ENCODE results near the gene HERC2. TPM values are rescaled to one million over a fixed set of nuclear protein-coding genes. Genes with fewer than 3 reads are reported as not detected.
A peak's percentile ranks its signal among the peaks of the same experiment; 100 is the strongest.
"Not testable (repeated sequence)": the region's sequence is repeated elsewhere in the genome, so short reads cannot be mapped to it uniquely, and the experiment has no call there.

Gene HERC2
- total RNA-seq, 1 donor, result 53.6 TPM

DNA sequence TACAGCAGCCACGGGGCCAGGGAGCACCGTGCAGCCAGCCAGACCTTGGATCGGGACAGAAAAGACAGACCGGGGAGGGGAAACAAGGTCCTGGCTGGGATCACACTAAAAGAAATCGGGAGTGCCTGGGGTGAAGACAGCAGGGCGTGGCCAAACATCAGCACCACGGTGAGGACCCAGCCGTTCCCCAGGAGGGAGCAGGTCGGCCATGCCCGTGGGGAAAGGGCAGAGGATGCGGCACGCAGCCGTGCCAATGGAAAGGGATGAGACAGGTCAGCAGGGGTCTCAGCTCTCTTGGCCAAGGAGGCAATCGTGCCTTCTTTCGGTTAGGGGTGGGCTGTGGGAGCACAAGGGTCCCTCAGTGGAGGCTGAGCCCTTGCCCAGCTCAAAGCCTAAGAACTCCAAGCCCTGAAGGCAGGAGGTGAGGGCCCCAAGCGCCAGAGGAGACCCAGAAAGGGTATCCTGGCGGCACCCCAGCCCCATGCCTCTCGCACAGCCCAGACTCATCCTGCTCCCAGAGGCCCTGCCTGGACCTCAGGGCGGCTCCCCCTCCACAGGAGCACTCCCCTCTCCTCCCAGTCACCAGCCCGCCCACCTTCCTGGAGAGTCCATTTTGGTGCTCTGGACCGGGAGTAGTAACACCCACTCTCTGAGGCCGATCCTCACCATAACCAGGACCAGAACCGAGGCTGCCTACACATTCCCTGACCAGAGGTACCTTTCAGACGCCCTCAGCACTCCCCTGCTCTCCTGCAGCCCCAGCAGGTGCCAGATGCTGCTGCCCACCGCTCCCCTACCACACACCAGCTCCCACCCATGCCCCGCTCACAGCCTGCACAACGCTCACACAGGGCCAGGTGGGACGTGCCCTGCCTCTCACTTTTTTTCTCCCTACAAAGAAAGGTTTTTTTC, 199.7 kb downstream of the HERC2 start:
- Histone ChIP-seq H3K27me3 (ENCODE audit: insufficient read depth, low read length) (no peaks in the 10 kb centered on the region), H3K27ac (ENCODE audit: low read depth, low read length) (no peak overlapping the region), H3K4me2 (ENCODE audit: insufficient read depth, low read length) (no peak overlapping the region), H3K4me3 (ENCODE audit: insufficient read depth, low read length) (no peak overlapping the region), H3K79me2 (ENCODE audit: insufficient read depth, low read length) (peaks cover 3% of the 10 kb centered on the region), H3K36me3 (ENCODE audit: insufficient read depth, low read length) (peaks cover 63% of the 10 kb centered on the region), H2AFZ (ENCODE audit: low read length) (no peak overlapping the region), H4K20me1 (ENCODE audit: insufficient read depth, low read length) (peaks cover 11% of the 10 kb centered on the region), H3K4me1 (ENCODE audit: insufficient read depth, low read length) (no peaks in the 10 kb centered on the region), H3K9me3 (ENCODE audit: low read depth, low read length) (no peaks in the 10 kb centered on the region)
- TF ChIP-seq, protein P1, sequence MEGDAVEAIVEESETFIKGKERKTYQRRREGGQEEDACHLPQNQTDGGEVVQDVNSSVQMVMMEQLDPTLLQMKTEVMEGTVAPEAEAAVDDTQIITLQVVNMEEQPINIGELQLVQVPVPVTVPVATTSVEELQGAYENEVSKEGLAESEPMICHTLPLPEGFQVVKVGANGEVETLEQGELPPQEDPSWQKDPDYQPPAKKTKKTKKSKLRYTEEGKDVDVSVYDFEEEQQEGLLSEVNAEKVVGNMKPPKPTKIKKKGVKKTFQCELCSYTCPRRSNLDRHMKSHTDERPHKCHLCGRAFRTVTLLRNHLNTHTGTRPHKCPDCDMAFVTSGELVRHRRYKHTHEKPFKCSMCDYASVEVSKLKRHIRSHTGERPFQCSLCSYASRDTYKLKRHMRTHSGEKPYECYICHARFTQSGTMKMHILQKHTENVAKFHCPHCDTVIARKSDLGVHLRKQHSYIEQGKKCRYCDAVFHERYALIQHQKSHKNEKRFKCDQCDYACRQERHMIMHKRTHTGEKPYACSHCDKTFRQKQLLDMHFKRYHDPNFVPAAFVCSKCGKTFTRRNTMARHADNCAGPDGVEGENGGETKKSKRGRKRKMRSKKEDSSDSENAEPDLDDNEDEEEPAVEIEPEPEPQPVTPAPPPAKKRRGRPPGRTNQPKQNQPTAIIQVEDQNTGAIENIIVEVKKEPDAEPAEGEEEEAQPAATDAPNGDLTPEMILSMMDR (IDR thresholded peaks at IDR 0.05; ENCODE audit: extremely low read depth, low read depth, low read length), result no peak
- peak; percentile 62 for DNase-seq (ENCODE audit: insufficient read length, low spot score, missing footprints)

DNA sequence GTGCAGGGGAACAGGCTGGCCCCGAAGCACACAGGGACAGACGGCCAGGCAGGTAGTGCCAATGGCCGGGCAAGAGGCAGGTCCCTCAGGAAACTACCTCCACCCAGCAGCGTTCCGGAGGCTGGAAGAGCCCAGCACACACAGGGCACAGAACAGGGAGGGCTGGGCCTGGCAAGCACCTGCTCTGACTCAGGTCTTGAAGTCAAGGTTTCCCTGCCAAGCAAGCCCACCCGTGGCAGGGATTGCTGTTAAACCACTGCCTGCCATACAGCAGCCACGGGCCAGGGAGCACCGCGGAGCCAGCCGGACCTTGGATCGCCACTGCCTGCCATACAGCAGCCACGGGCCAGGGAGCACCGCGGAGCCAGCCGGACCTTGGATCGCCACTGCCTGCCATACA, 200.4 kb downstream of the HERC2 start:
- H3K4me3 ChIP-seq (ENCODE audit: insufficient read depth, low read length); H3K4me1 ChIP-seq (ENCODE audit: insufficient read depth, low read length); H3K9me3 ChIP-seq (ENCODE audit: low read depth, low read length); H3K79me2 ChIP-seq (ENCODE audit: insufficient read depth, low read length); H3K27ac ChIP-seq (ENCODE audit: low read depth, low read length); H3K4me2 ChIP-seq (ENCODE audit: insufficient read depth, low read length); DNase-seq (ENCODE audit: insufficient read length, low spot score, missing footprints); H3K27me3 ChIP-seq (ENCODE audit: insufficient read depth, low read length); H2AFZ ChIP-seq (ENCODE audit: low read length): not testable (repeated sequence)
- Histone ChIP-seq H3K36me3 (ENCODE audit: insufficient read depth, low read length) (peaks cover 68% of the 10 kb centered on the region), H4K20me1 (ENCODE audit: insufficient read depth, low read length) (peaks cover 10% of the 10 kb centered on the region)

DNA sequence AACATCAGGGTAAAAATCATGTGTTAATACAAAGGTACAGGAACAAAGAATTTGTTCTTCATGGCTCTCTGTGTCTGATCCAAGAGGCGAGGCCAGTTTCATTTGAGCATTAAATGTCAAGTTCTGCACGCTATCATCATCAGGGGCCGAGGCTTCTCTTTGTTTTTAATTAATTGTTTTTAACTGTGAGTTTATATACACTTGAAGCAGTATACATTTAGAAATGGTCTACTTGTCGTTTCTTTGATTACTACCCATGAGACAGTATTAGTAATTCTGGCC, 201.7 kb downstream of the HERC2 start:
- Histone ChIP-seq H2AFZ (ENCODE audit: low read length) (no peak overlapping the region), H3K4me2 (ENCODE audit: insufficient read depth, low read length) (no peak overlapping the region), H4K20me1 (ENCODE audit: insufficient read depth, low read length) (peaks cover 7% of the 10 kb centered on the region), H3K36me3 (ENCODE audit: insufficient read depth, low read length) (peaks cover 75% of the 10 kb centered on the region), H3K4me1 (ENCODE audit: insufficient read depth, low read length) (no peaks in the 10 kb centered on the region), H3K4me3 (ENCODE audit: insufficient read depth, low read length) (no peak overlapping the region), H3K79me2 (ENCODE audit: insufficient read depth, low read length) (peaks cover 2% of the 10 kb centered on the region), H3K27me3 (ENCODE audit: insufficient read depth, low read length) (no peaks in the 10 kb centered on the region), H3K27ac (ENCODE audit: low read depth, low read length) (no peak overlapping the region), H3K9me3 (ENCODE audit: low read depth, low read length) (no peaks in the 10 kb centered on the region)
- no peak for DNase-seq (ENCODE audit: insufficient read length, low spot score, missing footprints)
- TF ChIP-seq, protein P1 (IDR thresholded peaks at IDR 0.05; ENCODE audit: extremely low read depth, low read depth, low read length), result no peak

DNA sequence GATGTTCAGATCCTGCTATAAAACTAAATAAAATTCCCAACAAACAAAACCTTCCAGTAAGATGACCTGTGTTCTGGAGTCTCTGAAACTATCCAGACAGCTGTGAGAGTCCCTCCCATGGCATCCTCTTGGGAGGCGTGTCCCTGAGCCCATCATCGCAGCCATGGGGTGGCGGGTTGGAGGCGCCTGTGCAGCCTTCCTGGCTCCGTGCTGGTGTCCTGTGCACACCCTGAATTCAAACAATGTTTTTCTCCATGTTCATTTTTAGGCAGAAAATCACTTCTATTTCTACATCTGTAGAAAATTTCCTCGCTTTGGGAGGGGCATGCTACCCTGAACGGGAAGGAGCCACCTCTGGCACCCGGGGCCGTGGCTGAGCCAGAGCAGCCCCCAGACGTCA, 203.4 kb downstream of the HERC2 start:
- peaks cover 2% of the 10 kb centered on the region for H3K4me1 ChIP-seq (ENCODE audit: insufficient read depth, low read length)
- H3K27me3 ChIP-seq (ENCODE audit: insufficient read depth, low read length), result no peaks in the 10 kb centered on the region
- no peak for DNase-seq (ENCODE audit: insufficient read length, low spot score, missing footprints)
- TF ChIP-seq, protein P1 (IDR thresholded peaks at IDR 0.05; ENCODE audit: extremely low read depth, low read depth, low read length), result no peak
- H4K20me1 ChIP-seq (ENCODE audit: insufficient read depth, low read length), result peaks cover 12% of the 10 kb centered on the region
- H3K27ac ChIP-seq (ENCODE audit: low read depth, low read length), result no peak overlapping the region
- H3K36me3 ChIP-seq (ENCODE audit: insufficient read depth, low read length), result peaks cover 72% of the 10 kb centered on the region
- no peaks in the 10 kb centered on the region for H3K79me2 ChIP-seq (ENCODE audit: insufficient read depth, low read length)
- no peak overlapping the region for H3K4me2 ChIP-seq (ENCODE audit: insufficient read depth, low read length)
- no peaks in the 10 kb centered on the region for H3K9me3 ChIP-seq (ENCODE audit: low read depth, low read length)
- H2AFZ ChIP-seq (ENCODE audit: low read length), result no peak overlapping the region
- no peak overlapping the region for H3K4me3 ChIP-seq (ENCODE audit: insufficient read depth, low read length)

Measured in osteoblast (primary cell).